ENCODE measurements around the gene CCDC107. TPM values are rescaled to one million over a fixed set of nuclear protein-coding genes. Genes with fewer than 3 reads are reported as not detected.
"Not testable (repeated sequence)": the region's sequence is repeated elsewhere in the genome, so short reads cannot be mapped to it uniquely, and the experiment has no call there.

CCDC107 gene, protein sequence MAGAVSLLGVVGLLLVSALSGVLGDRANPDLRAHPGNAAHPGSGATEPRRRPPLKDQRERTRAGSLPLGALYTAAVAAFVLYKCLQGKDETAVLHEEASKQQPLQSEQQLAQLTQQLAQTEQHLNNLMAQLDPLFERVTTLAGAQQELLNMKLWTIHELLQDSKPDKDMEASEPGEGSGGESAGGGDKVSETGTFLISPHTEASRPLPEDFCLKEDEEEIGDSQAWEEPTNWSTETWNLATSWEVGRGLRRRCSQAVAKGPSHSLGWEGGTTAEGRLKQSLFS
- 10 to 100 TPM; 53.7 to 79.6 TPM for total RNA-seq
- polyA plus RNA-seq = 100 to 1,000 TPM in 1 of 2 donors, 10 to 100 TPM in 1; 65.7 to 224 TPM
- long read RNA-seq, donor 1, transcript CCDC107-202 (4 exons, 1,016 nt) = minor isoform, 15 of 126 reads
- long read RNA-seq, donor 1, transcript CCDC107-204 (6 exons, 1,173 nt) = minor isoform, 20 of 126 reads
- long read RNA-seq, donor 1, transcript CCDC107-206 (5 exons, 1,242 nt) = major isoform, 37 of 126 reads
- long read RNA-seq, donor 1, partial matches to known transcripts = 9 of 126 reads
- long read RNA-seq, donor 1, other reads (novel, unspliced or antisense) = 43 of 126 reads
- long read RNA-seq, donor 2, transcript CCDC107-206 (5 exons, 1,242 nt) = major isoform, 10 of 31 reads
- long read RNA-seq, donor 2, transcript CCDC107-204 (6 exons, 1,173 nt) = minor isoform, 8 of 31 reads
- long read RNA-seq, donor 2, partial matches to known transcripts = 2 of 31 reads
- long read RNA-seq, donor 2, other reads (novel, unspliced or antisense) = 6 of 31 reads

DNA sequence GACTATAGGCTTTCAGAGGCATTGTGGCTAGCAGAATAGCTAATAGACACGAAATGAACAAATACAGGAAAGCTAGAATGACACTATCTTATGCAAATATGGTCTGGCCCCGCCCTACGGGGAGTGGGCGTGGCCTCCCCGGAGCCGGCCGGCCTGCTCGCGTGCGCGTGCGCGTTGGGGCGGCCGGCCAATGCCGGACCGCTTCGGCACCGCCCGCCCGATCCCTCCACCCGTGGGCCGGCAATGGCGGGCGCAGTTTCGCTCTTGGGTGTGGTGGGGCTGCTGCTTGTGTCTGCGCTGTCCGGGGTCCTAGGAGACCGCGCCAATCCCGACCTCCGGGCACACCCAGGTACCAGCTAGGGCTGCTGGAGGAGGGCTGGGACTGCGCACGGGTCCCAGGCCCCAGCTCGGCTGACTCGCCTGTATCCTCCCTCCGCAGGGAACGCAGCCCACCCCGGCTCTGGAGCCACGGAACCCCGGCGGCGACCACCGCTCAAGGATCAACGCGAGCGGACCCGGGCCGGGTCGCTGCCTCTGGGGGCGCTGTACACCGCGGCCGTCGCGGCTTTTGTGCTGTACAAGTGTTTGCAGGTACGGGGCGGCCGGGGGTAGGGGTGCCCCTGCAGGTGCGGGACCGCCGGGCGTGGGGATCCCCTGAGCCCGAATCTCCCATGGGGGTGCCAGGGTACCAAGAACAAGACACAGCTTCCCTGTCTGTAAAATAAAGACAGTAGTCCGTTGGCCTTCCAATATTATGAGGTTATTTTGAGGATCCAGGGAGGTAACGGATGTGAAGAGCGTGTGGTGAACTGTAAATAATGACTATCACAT, at the start of gene CCDC107:
CCDC107 (plus strand) TSS at position 156 of the 831 bp plus-strand sequence; CDS start at position 244, 88 bp downstream.
- peaks cover 0 to 2% of the 10 kb centered on the region in 2 donors for H3K4me1 ChIP-seq (ENCODE audit: control insufficient read depth in 1 of 2, insufficient read depth in 2 of 2, low read length in 2 of 2)
- WGBS, 2 donors = 0 to 1% methylated on average over 59 to 67 of the region's 67 CpGs
- H3K27ac ChIP-seq (ENCODE audit: low read depth in 1 of 2, low read length in 2 of 2) = peak within 1 kb of the TSS; percentile 77 to 86
- H3K4me3 ChIP-seq (ENCODE audit: low read length in 2 of 2) = peak within 1 kb of the TSS; percentile 80 to 90
- DNase-seq (peak; percentile 91 to 95), ATAC-seq (ENCODE audit: low FRiP score) (peak; percentile 93)
- H3K9me3 ChIP-seq (ENCODE audit: control insufficient read depth, low read length) = no peaks in the 10 kb centered on the region
- no peaks in the 10 kb centered on the region for H3K36me3 ChIP-seq (ENCODE audit: control insufficient read depth in 1 of 2, insufficient read depth in 2 of 2, low read length in 1 of 2)
- intact Hi-C loops (cut with DNase I) = loop anchor here (2.0 to 10.0 kb wide), 2 partner anchors 72 to 226 kb away; no protein-coding TSS in a partner anchor
- no peaks in the 10 kb centered on the region for H3K27me3 ChIP-seq (ENCODE audit: control insufficient read depth in 1 of 2, insufficient read depth in 2 of 2, low read length in 1 of 2)

- H3K4me1 ChIP-seq (ENCODE audit: control insufficient read depth in 1 of 2, insufficient read depth in 2 of 2, low read length in 2 of 2) = no peaks in the 10 kb centered on the region
- H3K27ac ChIP-seq (ENCODE audit: low read depth in 1 of 2, low read length in 2 of 2) = no peak overlapping the region
- no peak overlapping the region for H3K4me3 ChIP-seq (ENCODE audit: low read length in 2 of 2)
- WGBS, 2 donors = 71 to 72% methylated on average over 30 to 31 of the region's 31 CpGs
- DNase-seq = peak in 1 of 2 donors; percentile 76
- no peak for ATAC-seq (ENCODE audit: low FRiP score)
- H3K36me3 ChIP-seq (ENCODE audit: control insufficient read depth in 1 of 2, insufficient read depth in 2 of 2, low read length in 1 of 2) = peaks cover 0 to 3% of the 10 kb centered on the region in 2 donors
- H3K27me3 ChIP-seq (ENCODE audit: control insufficient read depth in 1 of 2, insufficient read depth in 2 of 2, low read length in 1 of 2) = no peaks in the 10 kb centered on the region
- H3K9me3 ChIP-seq (ENCODE audit: control insufficient read depth, low read length) = no peaks in the 10 kb centered on the region
- intact Hi-C loops (cut with DNase I) = loop anchor here in 1 of 2 donors (5.0 kb wide), 1 partner anchor 38 kb away; no protein-coding TSS in a partner anchor
Observed at GRCh38 chr9:35609001-35609819, 48.9 kb upstream of the CCDC107 start.

DNA sequence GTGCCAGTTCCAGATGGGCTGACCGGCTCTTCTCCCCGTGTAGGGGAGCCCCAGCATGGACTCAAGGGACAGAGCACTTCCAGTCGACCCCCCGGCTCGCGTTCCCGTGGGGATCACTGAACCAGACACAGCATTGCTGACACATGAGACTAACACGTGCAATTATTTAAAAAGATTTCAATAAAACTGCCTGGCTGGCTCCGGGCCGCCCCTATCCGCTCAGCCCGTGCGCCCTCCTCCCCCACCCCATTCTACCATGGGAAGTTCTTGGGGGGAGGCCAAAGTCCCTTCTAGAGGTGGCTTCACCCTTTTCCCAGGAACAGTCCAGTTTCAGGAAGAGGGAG, 48.3 kb upstream of the CCDC107 start:
- WGBS, 2 donors = 64 to 65% methylated on average over 13 of the region's 13 CpGs
- H3K36me3 ChIP-seq (ENCODE audit: control insufficient read depth in 1 of 2, insufficient read depth in 2 of 2, low read length in 1 of 2) = peaks cover 0 to 3% of the 10 kb centered on the region in 2 donors
- H3K9me3 ChIP-seq (ENCODE audit: control insufficient read depth, low read length) = no peaks in the 10 kb centered on the region
- no peak for DNase-seq
- no peak overlapping the region for H3K27ac ChIP-seq (ENCODE audit: low read depth in 1 of 2, low read length in 2 of 2)
- no peaks in the 10 kb centered on the region for H3K4me1 ChIP-seq (ENCODE audit: control insufficient read depth in 1 of 2, insufficient read depth in 2 of 2, low read length in 2 of 2)
- no peak for ATAC-seq (ENCODE audit: low FRiP score)
- no peak overlapping the region for H3K4me3 ChIP-seq (ENCODE audit: low read length in 2 of 2)
- H3K27me3 ChIP-seq (ENCODE audit: control insufficient read depth in 1 of 2, insufficient read depth in 2 of 2, low read length in 1 of 2) = no peaks in the 10 kb centered on the region
- intact Hi-C loops (cut with DNase I) = loop anchor here in 1 of 2 donors (5.0 kb wide), 1 partner anchor 38 kb away; no protein-coding TSS in a partner anchor

GRCh38 chr9:35611230-35611797, 46.8 kb upstream of the CCDC107 start:
- ATAC-seq (ENCODE audit: low FRiP score) (peak; percentile 52), DNase-seq (peak; percentile 69 to 78)
- no peaks in the 10 kb centered on the region for H3K9me3 ChIP-seq (ENCODE audit: control insufficient read depth, low read length)
- H3K4me3 ChIP-seq (ENCODE audit: low read length in 2 of 2) = no peak overlapping the region
- no peak overlapping the region for H3K27ac ChIP-seq (ENCODE audit: low read depth in 1 of 2, low read length in 2 of 2)
- no peaks in the 10 kb centered on the region for H3K4me1 ChIP-seq (ENCODE audit: control insufficient read depth in 1 of 2, insufficient read depth in 2 of 2, low read length in 2 of 2)
- H3K27me3 ChIP-seq (ENCODE audit: control insufficient read depth in 1 of 2, insufficient read depth in 2 of 2, low read length in 1 of 2) = no peaks in the 10 kb centered on the region
- H3K36me3 ChIP-seq (ENCODE audit: control insufficient read depth in 1 of 2, insufficient read depth in 2 of 2, low read length in 1 of 2) = peaks cover 0 to 3% of the 10 kb centered on the region in 2 donors
- intact Hi-C loops (cut with DNase I) = no loop called here
- 19 to 20% methylated on average over 8 of the region's 8 CpGs for WGBS, 2 donors

DNA sequence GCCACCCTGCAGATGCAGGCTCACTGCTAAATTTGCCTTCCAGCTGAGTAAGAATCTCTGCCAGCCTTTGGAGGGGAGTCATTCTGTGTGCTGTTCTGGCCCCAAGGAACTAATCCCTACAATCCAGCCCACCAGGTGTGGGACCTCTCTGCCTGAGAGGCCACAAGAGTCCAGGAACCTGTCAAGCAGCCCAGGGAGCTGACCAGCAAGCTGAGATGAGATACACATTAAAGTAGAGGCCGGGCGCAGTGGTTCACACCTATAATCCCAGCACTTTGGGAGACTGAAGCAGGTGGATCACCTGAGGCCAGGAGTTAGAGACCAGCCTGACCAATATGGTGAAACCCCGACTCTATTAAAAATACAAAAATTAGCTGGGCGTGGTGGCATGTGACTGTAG, 46.0 kb upstream of the CCDC107 start:
- DNase-seq; ATAC-seq (ENCODE audit: low FRiP score); H3K36me3 ChIP-seq (ENCODE audit: control insufficient read depth in 1 of 2, insufficient read depth in 2 of 2, low read length in 1 of 2); intact Hi-C loops (cut with DNase I); H3K27ac ChIP-seq (ENCODE audit: low read depth in 1 of 2, low read length in 2 of 2); H3K4me1 ChIP-seq (ENCODE audit: control insufficient read depth in 1 of 2, insufficient read depth in 2 of 2, low read length in 2 of 2); H3K4me3 ChIP-seq (ENCODE audit: low read length in 2 of 2); H3K9me3 ChIP-seq (ENCODE audit: control insufficient read depth, low read length); H3K27me3 ChIP-seq (ENCODE audit: control insufficient read depth in 1 of 2, insufficient read depth in 2 of 2, low read length in 1 of 2): not testable (repeated sequence)
- 93 to 95% methylated on average over 4 of the region's 4 CpGs for WGBS, 2 donors

GRCh38 chr9:35612843-35613242, 45.2 kb upstream of the CCDC107 start:
- Histone ChIP-seq H3K9me3 (ENCODE audit: control insufficient read depth, low read length) (no peaks in the 10 kb centered on the region), H3K4me1 (ENCODE audit: control insufficient read depth in 1 of 2, insufficient read depth in 2 of 2, low read length in 2 of 2) (no peaks in the 10 kb centered on the region), H3K36me3 (ENCODE audit: control insufficient read depth in 1 of 2, insufficient read depth in 2 of 2, low read length in 1 of 2) (peaks cover 0 to 3% of the 10 kb centered on the region in 2 donors), H3K27ac (ENCODE audit: low read depth in 1 of 2, low read length in 2 of 2) (no peak overlapping the region), H3K27me3 (ENCODE audit: control insufficient read depth in 1 of 2, insufficient read depth in 2 of 2, low read length in 1 of 2) (no peaks in the 10 kb centered on the region), H3K4me3 (ENCODE audit: low read length in 2 of 2) (no peak overlapping the region)
- intact Hi-C loops (cut with DNase I) = no loop called here
- no peak for ATAC-seq (ENCODE audit: low FRiP score)
- DNase-seq = no peak
- 88 to 94% methylated on average over 2 of the region's 2 CpGs for WGBS, 2 donors

DNA sequence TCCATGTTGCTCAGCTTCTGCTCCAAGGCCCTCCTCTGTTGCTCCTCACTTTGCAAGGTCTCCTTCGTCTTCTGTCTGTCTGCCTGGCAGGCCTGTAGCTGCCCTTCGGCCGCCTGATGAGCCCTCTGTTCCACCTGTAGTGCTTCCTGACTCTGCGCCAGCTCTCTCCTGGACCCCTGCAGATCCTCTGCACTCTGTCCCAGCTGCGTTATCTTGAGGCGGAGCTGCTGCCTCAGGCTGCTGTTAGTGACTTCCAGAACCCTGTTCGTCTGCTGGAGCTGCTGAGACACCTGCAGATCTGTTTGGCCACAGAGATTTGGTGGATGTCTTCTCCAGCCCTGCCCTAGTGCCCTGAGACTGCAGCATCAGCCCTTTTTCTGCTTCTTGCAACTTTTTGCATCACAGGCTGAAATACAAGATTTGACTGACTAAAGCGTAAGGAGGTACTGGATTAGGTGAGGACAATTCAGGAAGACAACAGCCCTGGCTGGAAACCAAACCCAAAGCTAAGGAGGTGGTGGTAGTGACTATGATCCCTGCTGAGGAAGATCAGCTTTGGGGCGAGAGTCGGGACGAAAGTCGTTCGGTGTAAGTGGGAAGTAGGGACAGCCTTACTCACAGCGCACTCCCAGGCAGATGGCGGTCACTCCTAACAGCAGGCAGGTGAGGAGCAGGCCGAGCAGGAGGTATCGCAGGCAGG, 42.0 kb upstream of the CCDC107 start:
- Histone ChIP-seq H3K27ac (ENCODE audit: low read depth in 1 of 2, low read length in 2 of 2) (no peak overlapping the region), H3K27me3 (ENCODE audit: control insufficient read depth in 1 of 2, insufficient read depth in 2 of 2, low read length in 1 of 2) (no peaks in the 10 kb centered on the region), H3K9me3 (ENCODE audit: control insufficient read depth, low read length) (no peaks in the 10 kb centered on the region), H3K4me1 (ENCODE audit: control insufficient read depth in 1 of 2, insufficient read depth in 2 of 2, low read length in 2 of 2) (no peaks in the 10 kb centered on the region), H3K36me3 (ENCODE audit: control insufficient read depth in 1 of 2, insufficient read depth in 2 of 2, low read length in 1 of 2) (no peaks in the 10 kb centered on the region), H3K4me3 (ENCODE audit: low read length in 2 of 2) (no peak overlapping the region)
- WGBS, 2 donors = 86 to 88% methylated on average over 17 of the region's 17 CpGs
- no peak for ATAC-seq (ENCODE audit: low FRiP score)
- no peak for DNase-seq
- intact Hi-C loops (cut with DNase I) = no loop called here

All from aorta (tissue), 5 donors.